ENCODE measurements around the gene GALM. TPM values are rescaled to one million over a fixed set of nuclear protein-coding genes. Genes with fewer than 3 reads are reported as not detected.

The GALM gene
- polyA plus RNA-seq, 1 donor from 2014 or later, result not detected

DNA sequence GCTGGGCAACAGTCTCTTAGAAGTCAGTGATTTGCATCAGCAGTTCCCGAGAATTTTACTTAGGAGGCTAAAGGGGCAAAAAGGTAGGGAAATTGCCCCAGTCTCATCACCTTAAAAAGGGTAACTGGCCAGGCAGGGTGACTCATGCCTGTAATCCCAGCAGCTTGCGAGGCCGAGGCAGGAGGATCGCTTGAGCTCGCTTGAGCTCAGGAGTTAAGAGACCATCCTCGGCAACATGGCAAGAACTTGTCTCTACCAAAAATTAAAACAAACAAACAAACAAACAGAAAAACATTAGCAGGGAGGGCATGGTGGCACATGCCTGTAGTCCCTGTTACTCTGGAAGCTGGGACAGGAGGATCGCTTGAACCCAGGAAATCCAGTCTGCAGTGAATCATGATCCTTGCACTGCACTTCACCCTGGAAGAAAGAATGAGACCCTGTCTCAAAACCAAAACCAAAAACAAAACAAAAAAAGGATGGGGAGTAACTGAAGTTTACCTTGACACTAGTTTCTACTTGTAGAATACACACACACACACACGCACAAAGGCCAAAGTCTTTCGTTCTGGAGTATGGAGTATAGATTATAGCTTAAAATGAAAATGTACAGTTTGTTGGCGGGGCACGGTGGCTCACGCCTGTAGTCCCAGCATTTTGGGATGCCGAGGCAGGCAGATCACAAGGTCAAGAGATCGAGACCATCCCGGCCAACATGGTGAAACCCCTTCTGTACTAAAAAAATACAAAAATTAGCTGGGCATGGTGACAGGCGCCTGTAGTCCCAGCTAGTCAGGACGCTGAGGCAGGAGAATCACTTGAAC is 109.4 kb downstream of the GALM start:
- TF ChIP-seq MXI1 (conservative IDR thresholded peaks at IDR 0.05; ENCODE audit: poor library complexity, severe bottlenecking) (no peak), RAD21 (conservative IDR thresholded peaks at IDR 0.05) (no peak), EP300 (conservative IDR thresholded peaks at IDR 0.05; ENCODE audit: poor library complexity, severe bottlenecking) (no peak), TAF1 (IDR thresholded peaks at IDR 0.05; ENCODE audit: low read depth) (no peak), POLR2AphosphoS5 (IDR thresholded peaks at IDR 0.05) (no peak), EZH2 (IDR thresholded peaks at IDR 0.05; ENCODE audit: borderline replicate concordance, insufficient read depth, low read length, poor library complexity, severe bottlenecking) (no peak), SMC3 (conservative IDR thresholded peaks at IDR 0.05; ENCODE audit: poor library complexity) (no peak)
- TF ChIP-seq, protein P1, sequence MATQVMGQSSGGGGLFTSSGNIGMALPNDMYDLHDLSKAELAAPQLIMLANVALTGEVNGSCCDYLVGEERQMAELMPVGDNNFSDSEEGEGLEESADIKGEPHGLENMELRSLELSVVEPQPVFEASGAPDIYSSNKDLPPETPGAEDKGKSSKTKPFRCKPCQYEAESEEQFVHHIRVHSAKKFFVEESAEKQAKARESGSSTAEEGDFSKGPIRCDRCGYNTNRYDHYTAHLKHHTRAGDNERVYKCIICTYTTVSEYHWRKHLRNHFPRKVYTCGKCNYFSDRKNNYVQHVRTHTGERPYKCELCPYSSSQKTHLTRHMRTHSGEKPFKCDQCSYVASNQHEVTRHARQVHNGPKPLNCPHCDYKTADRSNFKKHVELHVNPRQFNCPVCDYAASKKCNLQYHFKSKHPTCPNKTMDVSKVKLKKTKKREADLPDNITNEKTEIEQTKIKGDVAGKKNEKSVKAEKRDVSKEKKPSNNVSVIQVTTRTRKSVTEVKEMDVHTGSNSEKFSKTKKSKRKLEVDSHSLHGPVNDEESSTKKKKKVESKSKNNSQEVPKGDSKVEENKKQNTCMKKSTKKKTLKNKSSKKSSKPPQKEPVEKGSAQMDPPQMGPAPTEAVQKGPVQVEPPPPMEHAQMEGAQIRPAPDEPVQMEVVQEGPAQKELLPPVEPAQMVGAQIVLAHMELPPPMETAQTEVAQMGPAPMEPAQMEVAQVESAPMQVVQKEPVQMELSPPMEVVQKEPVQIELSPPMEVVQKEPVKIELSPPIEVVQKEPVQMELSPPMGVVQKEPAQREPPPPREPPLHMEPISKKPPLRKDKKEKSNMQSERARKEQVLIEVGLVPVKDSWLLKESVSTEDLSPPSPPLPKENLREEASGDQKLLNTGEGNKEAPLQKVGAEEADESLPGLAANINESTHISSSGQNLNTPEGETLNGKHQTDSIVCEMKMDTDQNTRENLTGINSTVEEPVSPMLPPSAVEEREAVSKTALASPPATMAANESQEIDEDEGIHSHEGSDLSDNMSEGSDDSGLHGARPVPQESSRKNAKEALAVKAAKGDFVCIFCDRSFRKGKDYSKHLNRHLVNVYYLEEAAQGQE (IDR thresholded peaks at IDR 0.05; ENCODE audit: borderline replicate concordance), result no peak
- TF ChIP-seq, protein P2, sequence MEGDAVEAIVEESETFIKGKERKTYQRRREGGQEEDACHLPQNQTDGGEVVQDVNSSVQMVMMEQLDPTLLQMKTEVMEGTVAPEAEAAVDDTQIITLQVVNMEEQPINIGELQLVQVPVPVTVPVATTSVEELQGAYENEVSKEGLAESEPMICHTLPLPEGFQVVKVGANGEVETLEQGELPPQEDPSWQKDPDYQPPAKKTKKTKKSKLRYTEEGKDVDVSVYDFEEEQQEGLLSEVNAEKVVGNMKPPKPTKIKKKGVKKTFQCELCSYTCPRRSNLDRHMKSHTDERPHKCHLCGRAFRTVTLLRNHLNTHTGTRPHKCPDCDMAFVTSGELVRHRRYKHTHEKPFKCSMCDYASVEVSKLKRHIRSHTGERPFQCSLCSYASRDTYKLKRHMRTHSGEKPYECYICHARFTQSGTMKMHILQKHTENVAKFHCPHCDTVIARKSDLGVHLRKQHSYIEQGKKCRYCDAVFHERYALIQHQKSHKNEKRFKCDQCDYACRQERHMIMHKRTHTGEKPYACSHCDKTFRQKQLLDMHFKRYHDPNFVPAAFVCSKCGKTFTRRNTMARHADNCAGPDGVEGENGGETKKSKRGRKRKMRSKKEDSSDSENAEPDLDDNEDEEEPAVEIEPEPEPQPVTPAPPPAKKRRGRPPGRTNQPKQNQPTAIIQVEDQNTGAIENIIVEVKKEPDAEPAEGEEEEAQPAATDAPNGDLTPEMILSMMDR (IDR thresholded peaks at IDR 0.05; ENCODE audit: poor library complexity, severe bottlenecking), result no peak
- Histone ChIP-seq H3K4me2 (ENCODE audit: low read length) (no peak overlapping the region), H3K9ac (ENCODE audit: low read length) (no peak overlapping the region), H4K20me1 (ENCODE audit: insufficient read depth) (no peaks in the 10 kb centered on the region), H3K27ac (ENCODE audit: low read length) (no peak overlapping the region), H3K4me3 (ENCODE audit: low read length) (no peak overlapping the region), H3K27me3 (ENCODE audit: insufficient read depth, low read depth, low read length) (no peaks in the 10 kb centered on the region), H3K9me3 (ENCODE audit: low read length) (no peaks in the 10 kb centered on the region), H3K9me2 (ENCODE audit: insufficient read depth, low read length) (no peaks in the 10 kb centered on the region), H3F3A (ENCODE audit: insufficient read depth, low read length, poor library complexity, severe bottlenecking) (no peaks in the 10 kb centered on the region), H3K36me3 (ENCODE audit: insufficient read depth, low read length) (no peaks in the 10 kb centered on the region), H3K79me2 (replicated peaks; ENCODE audit: insufficient read depth, low read length) (no peaks in the 10 kb centered on the region), H2AFZ (ENCODE audit: low read depth, low read length) (no peak overlapping the region)

DNA sequence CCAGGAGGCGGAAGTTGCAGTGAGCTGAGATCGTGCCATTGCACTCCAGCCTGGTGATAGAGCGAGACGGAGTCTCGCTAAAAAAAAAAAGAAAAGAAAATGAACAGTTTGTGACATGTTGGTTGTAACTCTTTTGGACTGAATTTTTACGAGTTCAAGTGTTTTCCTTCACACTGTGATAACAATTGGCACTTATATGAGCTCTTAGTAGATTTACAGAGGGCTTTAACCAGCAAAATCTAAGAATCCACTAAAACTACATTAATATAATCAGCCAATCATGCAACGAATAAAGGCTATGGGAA is 110.0 kb downstream of the GALM start:
- Histone ChIP-seq H3K79me2 (replicated peaks; ENCODE audit: insufficient read depth, low read length) (no peaks in the 10 kb centered on the region), H3K9ac (ENCODE audit: low read length) (no peak overlapping the region), H3K9me2 (ENCODE audit: insufficient read depth, low read length) (no peaks in the 10 kb centered on the region), H3K27me3 (ENCODE audit: insufficient read depth, low read depth, low read length) (no peaks in the 10 kb centered on the region), H3F3A (ENCODE audit: insufficient read depth, low read length, poor library complexity, severe bottlenecking) (no peaks in the 10 kb centered on the region), H3K4me2 (ENCODE audit: low read length) (no peak overlapping the region), H4K20me1 (ENCODE audit: insufficient read depth) (no peaks in the 10 kb centered on the region), H3K27ac (ENCODE audit: low read length) (no peak overlapping the region), H3K9me3 (ENCODE audit: low read length) (no peaks in the 10 kb centered on the region), H2AFZ (ENCODE audit: low read depth, low read length) (no peak overlapping the region), H3K4me3 (ENCODE audit: low read length) (no peak overlapping the region), H3K36me3 (ENCODE audit: insufficient read depth, low read length) (no peaks in the 10 kb centered on the region)
- TF ChIP-seq, protein P2 (IDR thresholded peaks at IDR 0.05; ENCODE audit: poor library complexity, severe bottlenecking), result no peak
- TF ChIP-seq TAF1 (IDR thresholded peaks at IDR 0.05; ENCODE audit: low read depth) (no peak), SMC3 (conservative IDR thresholded peaks at IDR 0.05; ENCODE audit: poor library complexity) (no peak), RAD21 (conservative IDR thresholded peaks at IDR 0.05) (no peak)
